Stimulated activated CD4-positive, alpha-beta T cell treated with anti-CD3 and anti-CD28 coated beads, TNF-alpha, amount 100 ng/mL, for 24 hours (primary cell): ENCODE measurements around the gene GLYR1.
A peak's percentile ranks its signal among the peaks of the same experiment; 100 is the strongest.

Experiments
- DNase-seq, 3 experiments: peaks; one replicate each; pipeline ENCODE4 v3.0.0-alpha.2; 2020; ENCODE audit warnings: low read depth in 3 of 3

GLYR1 gene

GRCh38 chr16:4806280-4806679 is 40.8 kb downstream of the GLYR1 start:
- DNase-seq, result no peak

- DNase-seq, result no peak
Measured at GRCh38 chr16:4805231-4805630, 41.9 kb downstream of the GLYR1 start.

- DNase-seq, result no peak
Measured at GRCh38 chr16:4803898-4804762, 43.0 kb downstream of the GLYR1 start.

- no peak for DNase-seq
Measured at GRCh38 chr16:4803401-4803844, 43.7 kb downstream of the GLYR1 start.

GRCh38 chr16:4802659-4803287 is 44.3 kb downstream of the GLYR1 start:
- DNase-seq, result peak; percentile 75 to 87 (median 79)

- DNase-seq, result peak; percentile 39 to 75 (median 50)
Measured at GRCh38 chr16:4801962-4802658, 45.0 kb downstream of the GLYR1 start, which contains the start of gene ROGDI. Gene ROGDI (minus strand): TSS chr16:4802633. CDS start chr16:4802571, 62 bp downstream.

GRCh38 chr16:4801051-4801961 is 45.8 kb downstream of the GLYR1 start:
- peak in 1 of 3 experiments; percentile 3 for DNase-seq

- DNase-seq, result no peak
Measured at GRCh38 chr16:4800290-4801041, 46.6 kb downstream of the GLYR1 start.

- no peak for DNase-seq
Measured at GRCh38 chr16:4799171-4799855, 47.8 kb downstream of the GLYR1 start.

- DNase-seq, result no peak
Measured at GRCh38 chr16:4798456-4798855, 48.6 kb downstream of the GLYR1 start.

- DNase-seq, result no peak
Measured at GRCh38 chr16:4797805-4798252, 49.3 kb downstream of the GLYR1 start.

- DNase-seq, result no peak
Measured at GRCh38 chr16:4796982-4797804, 49.9 kb downstream of the GLYR1 start.

GRCh38 chr16:4795828-4796572 is 51.1 kb downstream of the GLYR1 start:
- DNase-seq, result no peak

GRCh38 chr16:4795181-4795827 is 51.8 kb downstream of the GLYR1 start, which contains the start of gene SMIM22:
Gene SMIM22 (plus strand): TSS chr16:4795369. CDS start chr16:4795735, 366 bp downstream.
- no peak for DNase-seq

GRCh38 chr16:4792951-4793513 is 54.1 kb downstream of the GLYR1 start:
- no peak for DNase-seq

- DNase-seq, result no peak
Measured at GRCh38 chr16:4790871-4791270, 56.2 kb downstream of the GLYR1 start.

- no peak for DNase-seq
Measured at GRCh38 chr16:4790261-4790660, 56.8 kb downstream of the GLYR1 start.
